Activated CD4-positive, alpha-beta T cell treated with anti-CD3 and anti-CD28 coated beads for 36 hours (primary cell): ENCODE data around the gene NEK6. TPM values are rescaled to one million over a fixed set of nuclear protein-coding genes. Genes with fewer than 3 reads are reported as not detected.

Experiments used
- ATAC-seq: fragments of 200-7000 bp; cut with Tn5 transposase; one replicate; pipeline ENCODE4 v1.10.0; 2021; ENCODE audit warnings: mild to moderate bottlenecking, moderate library complexity
- CTCF ChIA-PET: fragments of 350-600 bp; sonication (Branson Sonifier 250); formaldehyde crosslinking; loops from one replicate; lab custom pipeline; 2021; ENCODE audit warnings: antibody characterized with exemption; lab: Charles Lee
- POLR2A ChIA-PET: fragments of 350-600 bp; sonication (Branson Sonifier 250); formaldehyde crosslinking; loops from one replicate; lab custom pipeline; 2021; ENCODE audit warnings: antibody characterized with exemption, inconsistent platforms; lab: Charles Lee
- DNase-seq: peaks from one replicate; pipeline ENCODE4 v3.0.0-alpha.2; 2020
- H3K27ac Mint-ChIP-seq: one replicate; pipeline ENCODE4 v1.8.0; 2021; ENCODE audit warnings: mixed read lengths
- H3K27me3 Mint-ChIP-seq: one replicate; pipeline ENCODE4 v1.8.0; 2021; ENCODE audit warnings: mixed read lengths
- H3K36me3 Mint-ChIP-seq: one replicate; pipeline ENCODE4 v1.8.0; 2021; ENCODE audit warnings: low read depth, mixed read lengths
- H3K4me1 Mint-ChIP-seq: one replicate; pipeline ENCODE4 v1.8.0; 2021; ENCODE audit warnings: mixed read lengths
- H3K4me3 Mint-ChIP-seq: one replicate; pipeline ENCODE4 v1.8.0; 2021; ENCODE audit warnings: mild to moderate bottlenecking, moderate library complexity, mixed read lengths
- H3K9me3 Mint-ChIP-seq: one replicate; pipeline ENCODE4 v1.8.0; 2021; ENCODE audit warnings: low read depth, mixed read lengths
- intact Hi-C, 2 experiments: fragments of 100-400 bp; cut with DNase I in 1 of 2; cut with micrococcal nuclease in 1 of 2; formaldehyde crosslinking; loops; one replicate each; pipeline versions ENCODE4 v1.14.2 to v1.15.1; 2022 to 2024; cut with DNase I, micrococcal nuclease
- total RNA-seq, 2 experiments: library from RNA; stranded (reverse); gene quantifications; one replicate each; pipeline ENCODE4 v1.2.3, GENCODE V29; 2021

NEK6 gene
- total RNA-seq, 2 experiments from 2014 or later = 6.4 to 10.1 TPM

DNA sequence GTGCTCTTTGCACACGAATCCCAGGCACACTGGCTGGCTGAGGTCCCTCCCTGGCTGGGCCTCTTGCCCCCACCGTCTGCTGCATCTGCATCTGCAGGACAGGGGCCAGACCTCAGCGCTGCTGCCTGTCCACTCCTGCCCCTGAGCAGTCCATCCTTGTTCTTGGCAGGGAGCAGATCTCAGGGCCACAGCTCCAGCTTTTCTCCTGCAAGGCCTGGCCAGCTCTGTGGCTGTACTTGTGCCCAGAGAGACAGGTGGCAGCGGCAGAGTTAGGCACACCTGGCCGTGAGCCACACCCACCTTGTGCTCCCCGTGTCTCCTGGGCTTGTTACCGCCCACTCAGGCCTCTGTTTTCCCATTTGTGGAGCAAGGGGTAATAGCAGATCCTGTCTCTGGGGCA lies 13.9 kb downstream of the NEK6 start:
- no peaks in the 10 kb centered on the region for H3K4me1 Mint-ChIP-seq
- ChIA-PET CTCF (interaction anchor here (0.7 kb wide), 1 partner anchor 15 kb away, joined by 3 read pairs; no protein-coding TSS in a partner anchor), POLR2A (no interaction called here)
- DNase-seq (no peak), ATAC-seq (no peak)
- H3K27me3 Mint-ChIP-seq = peaks cover 9% of the 10 kb centered on the region
- H3K9me3 Mint-ChIP-seq = no peaks in the 10 kb centered on the region
- H3K36me3 Mint-ChIP-seq = no peaks in the 10 kb centered on the region
- H3K27ac Mint-ChIP-seq = no peak overlapping the region
- intact Hi-C loops = no loop called here
- H3K4me3 Mint-ChIP-seq = no peak overlapping the region

DNA sequence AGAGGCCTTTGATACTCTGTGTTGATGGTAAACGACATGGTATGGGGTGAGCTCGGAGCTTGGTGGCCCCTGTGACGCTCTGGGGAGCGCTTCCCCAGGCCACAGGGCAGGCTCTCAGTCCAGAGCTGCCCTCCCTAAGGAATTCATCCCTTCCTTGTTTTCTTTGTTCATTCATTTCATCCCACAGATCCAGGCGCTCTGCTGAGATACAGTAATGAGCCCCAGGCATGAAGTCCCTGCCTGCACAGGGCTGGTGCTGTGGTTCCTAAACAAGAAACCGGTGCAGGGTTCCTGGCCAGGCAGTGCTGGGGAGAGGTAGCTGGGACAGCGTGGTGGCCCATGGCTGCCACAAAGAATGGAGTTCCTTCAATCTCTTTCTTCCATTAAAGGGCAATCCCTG lies 14.4 kb downstream of the NEK6 start:
- no peaks in the 10 kb centered on the region for H3K4me1 Mint-ChIP-seq
- H3K27ac Mint-ChIP-seq = no peak overlapping the region
- no peaks in the 10 kb centered on the region for H3K36me3 Mint-ChIP-seq
- no peaks in the 10 kb centered on the region for H3K9me3 Mint-ChIP-seq
- DNase-seq (no peak), ATAC-seq (no peak)
- H3K4me3 Mint-ChIP-seq = no peak overlapping the region
- intact Hi-C loops = no loop called here
- peaks cover 6% of the 10 kb centered on the region for H3K27me3 Mint-ChIP-seq
- ChIA-PET POLR2A (no interaction called here), CTCF (interaction anchor here (0.7 kb wide), 1 partner anchor 15 kb away, joined by 3 read pairs; no protein-coding TSS in a partner anchor)

DNA sequence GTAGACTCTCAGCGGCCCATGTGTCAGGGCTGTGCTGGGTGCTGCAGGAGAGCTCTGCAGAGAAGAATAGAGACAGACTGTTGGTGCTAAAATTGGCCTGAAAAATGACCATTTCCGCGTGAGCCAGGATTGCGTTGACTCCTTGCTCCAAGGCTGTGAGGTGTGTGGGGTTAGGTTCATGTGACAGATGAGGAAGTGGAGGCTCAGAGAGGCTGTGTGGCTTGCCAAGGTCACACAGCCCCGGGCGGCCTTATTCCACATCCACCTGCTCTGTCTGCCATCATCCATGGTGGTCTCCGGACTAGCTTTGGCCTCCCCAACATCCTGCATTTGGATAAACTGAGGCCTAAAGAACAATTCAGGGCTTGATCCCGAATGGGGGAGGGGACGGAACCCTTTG lies 15.2 kb downstream of the NEK6 start:
- H3K9me3 Mint-ChIP-seq = no peaks in the 10 kb centered on the region
- H3K4me3 Mint-ChIP-seq = no peak overlapping the region
- CTCF ChIA-PET = no interaction called here
- H3K36me3 Mint-ChIP-seq = no peaks in the 10 kb centered on the region
- POLR2A ChIA-PET = no interaction called here
- DNase-seq = no peak
- no peaks in the 10 kb centered on the region for H3K4me1 Mint-ChIP-seq
- no peak for ATAC-seq
- intact Hi-C loops = no loop called here
- H3K27ac Mint-ChIP-seq = no peak overlapping the region
- H3K27me3 Mint-ChIP-seq = peaks cover 3% of the 10 kb centered on the region

DNA sequence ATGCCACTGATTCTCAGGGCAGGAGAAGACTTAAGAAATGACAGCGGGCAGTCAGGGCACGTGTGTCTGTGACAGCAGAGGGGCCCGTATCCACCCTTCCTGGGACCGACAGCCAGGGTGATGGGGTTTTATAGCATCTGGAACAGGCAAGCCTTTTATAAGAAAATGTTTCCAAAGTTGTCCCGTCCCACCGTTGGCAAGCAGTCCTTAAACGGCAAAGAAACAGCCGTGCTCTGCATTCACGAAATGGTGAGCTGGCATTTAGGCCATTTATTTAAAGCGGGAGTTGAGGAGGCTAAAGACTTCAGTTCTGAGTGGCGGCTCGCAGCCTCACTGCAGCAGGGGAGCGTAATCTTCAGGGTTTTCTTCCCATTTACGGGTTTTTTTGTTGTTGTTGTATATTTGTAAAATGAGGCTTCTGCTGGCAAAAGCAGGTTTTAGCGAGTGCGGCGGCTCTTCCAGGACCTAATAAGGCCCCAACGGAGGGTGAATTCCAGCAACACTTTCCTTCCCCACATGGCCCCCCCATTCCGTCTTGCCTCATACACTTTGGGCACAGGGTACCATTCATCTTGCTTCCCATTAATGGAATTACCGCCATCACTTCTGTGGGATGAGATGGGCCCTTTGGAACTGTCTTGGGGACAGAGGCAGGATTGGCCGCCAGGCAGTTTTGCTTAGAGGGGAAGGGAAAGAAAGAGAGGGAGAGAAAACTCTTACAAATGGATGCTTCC lies 15.8 kb downstream of the NEK6 start:
- no peak for ATAC-seq
- Mint-ChIP-seq H3K4me1 (no peaks in the 10 kb centered on the region), H3K9me3 (no peaks in the 10 kb centered on the region), H3K27ac (no peak overlapping the region), H3K27me3 (peaks cover 3% of the 10 kb centered on the region), H3K36me3 (no peaks in the 10 kb centered on the region), H3K4me3 (no peak overlapping the region)
- intact Hi-C loops = no loop called here
- POLR2A ChIA-PET = no interaction called here
- DNase-seq = no peak
- CTCF ChIA-PET = no interaction called here

DNA sequence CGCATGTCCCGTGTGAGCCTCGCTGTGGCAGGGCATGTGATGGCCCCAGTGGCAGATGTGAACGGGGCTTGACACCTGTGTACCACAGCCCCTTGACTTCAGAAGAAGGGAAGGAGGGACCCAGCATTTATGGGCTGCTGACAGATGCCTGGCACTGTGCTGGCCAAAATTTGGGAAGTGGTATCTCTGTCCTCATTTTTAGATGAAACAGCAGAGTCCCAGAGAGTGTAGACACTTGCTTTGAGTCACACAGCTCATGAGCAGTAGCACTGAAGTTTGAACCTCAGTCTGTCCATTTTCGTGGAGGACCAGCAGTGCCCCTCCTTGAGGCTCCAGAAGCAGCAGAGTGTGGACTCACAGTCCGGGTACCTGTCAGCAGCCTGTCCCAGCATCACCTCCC lies 16.5 kb downstream of the NEK6 start:
- H3K4me3 Mint-ChIP-seq = no peak overlapping the region
- DNase-seq = no peak
- ChIA-PET CTCF (no interaction called here), POLR2A (no interaction called here)
- intact Hi-C loops = no loop called here
- H3K36me3 Mint-ChIP-seq = no peaks in the 10 kb centered on the region
- H3K9me3 Mint-ChIP-seq = no peaks in the 10 kb centered on the region
- H3K27ac Mint-ChIP-seq = no peak overlapping the region
- no peak for ATAC-seq
- no peaks in the 10 kb centered on the region for H3K4me1 Mint-ChIP-seq
- H3K27me3 Mint-ChIP-seq = peaks cover 3% of the 10 kb centered on the region

DNA sequence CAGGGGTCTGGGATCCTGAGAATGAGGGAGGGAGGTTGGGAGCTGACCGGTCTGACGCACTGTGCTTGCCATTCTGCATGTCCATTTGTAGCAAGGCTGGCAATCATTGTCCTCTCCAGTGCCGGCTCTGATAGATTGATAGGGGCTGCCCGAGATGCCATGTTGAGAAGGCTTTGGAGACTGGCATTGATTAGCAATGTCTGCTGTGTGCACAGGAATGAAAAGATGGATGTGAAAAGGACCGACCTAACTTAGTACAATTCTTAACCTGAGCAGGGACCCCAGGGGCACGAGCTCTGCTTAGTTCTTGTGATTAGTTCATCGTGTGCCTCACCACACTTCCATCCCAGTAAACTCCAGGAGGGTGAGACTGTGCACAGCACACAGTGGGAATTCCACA lies 17.0 kb downstream of the NEK6 start:
- no peaks in the 10 kb centered on the region for H3K4me1 Mint-ChIP-seq
- H3K27ac Mint-ChIP-seq = no peak overlapping the region
- CTCF ChIA-PET = no interaction called here
- intact Hi-C loops = no loop called here
- peaks cover 3% of the 10 kb centered on the region for H3K27me3 Mint-ChIP-seq
- no peak overlapping the region for H3K4me3 Mint-ChIP-seq
- H3K9me3 Mint-ChIP-seq = no peaks in the 10 kb centered on the region
- POLR2A ChIA-PET = no interaction called here
- no peak for ATAC-seq
- no peak for DNase-seq
- H3K36me3 Mint-ChIP-seq = no peaks in the 10 kb centered on the region

DNA sequence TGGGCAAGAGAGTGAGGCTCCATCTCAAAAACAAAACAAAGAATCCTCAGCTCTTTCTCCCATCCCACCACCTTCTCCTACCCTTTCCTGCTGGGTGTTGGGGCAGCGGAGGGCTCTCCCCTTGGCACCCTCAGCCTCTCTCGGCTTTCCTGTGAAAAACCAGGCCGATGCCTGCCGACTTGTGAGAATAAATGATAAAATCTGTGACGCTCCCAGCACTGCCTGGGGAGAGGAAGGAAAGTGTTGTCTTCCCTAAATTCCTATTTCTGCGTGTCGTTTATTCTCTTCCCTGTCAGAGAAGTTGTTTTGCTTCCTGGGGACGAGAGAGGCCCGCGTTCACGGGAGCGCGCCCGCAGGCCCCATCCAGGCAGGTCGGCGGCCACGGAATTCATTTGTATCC lies 19.7 kb downstream of the NEK6 start:
- POLR2A ChIA-PET = no interaction called here
- DNase-seq (no peak), ATAC-seq (no peak)
- Mint-ChIP-seq H3K9me3 (no peaks in the 10 kb centered on the region), H3K4me1 (no peaks in the 10 kb centered on the region), H3K4me3 (no peak overlapping the region), H3K27ac (no peak overlapping the region), H3K36me3 (no peaks in the 10 kb centered on the region), H3K27me3 (peaks cover 3% of the 10 kb centered on the region)
- intact Hi-C loops = no loop called here
- CTCF ChIA-PET = no interaction called here

DNA sequence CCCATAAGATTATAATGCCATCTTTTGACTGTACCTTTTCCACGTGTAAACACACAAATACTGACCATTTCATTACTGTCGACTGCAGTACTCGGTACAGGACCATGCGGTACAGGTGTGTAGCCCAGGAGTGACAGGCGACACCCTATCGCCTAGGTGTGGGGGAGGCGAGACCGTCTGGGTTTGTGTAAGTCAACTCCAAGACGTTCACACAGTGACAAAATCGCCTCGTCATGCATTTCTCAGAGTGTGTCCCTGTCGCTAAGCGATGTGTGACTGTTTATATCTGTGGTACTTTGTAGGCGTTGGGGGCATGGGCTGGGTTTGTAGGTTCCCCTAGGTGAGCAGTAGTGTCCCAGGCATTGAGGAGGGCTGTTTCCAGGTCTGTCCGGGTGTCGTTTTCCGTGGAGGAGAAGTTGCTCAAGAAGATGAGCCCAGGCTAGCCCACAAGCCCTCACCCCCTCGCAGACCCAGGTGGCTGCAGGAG lies 20.3 kb downstream of the NEK6 start:
- POLR2A ChIA-PET = no interaction called here
- no peak overlapping the region for H3K4me3 Mint-ChIP-seq
- CTCF ChIA-PET = no interaction called here

DNA sequence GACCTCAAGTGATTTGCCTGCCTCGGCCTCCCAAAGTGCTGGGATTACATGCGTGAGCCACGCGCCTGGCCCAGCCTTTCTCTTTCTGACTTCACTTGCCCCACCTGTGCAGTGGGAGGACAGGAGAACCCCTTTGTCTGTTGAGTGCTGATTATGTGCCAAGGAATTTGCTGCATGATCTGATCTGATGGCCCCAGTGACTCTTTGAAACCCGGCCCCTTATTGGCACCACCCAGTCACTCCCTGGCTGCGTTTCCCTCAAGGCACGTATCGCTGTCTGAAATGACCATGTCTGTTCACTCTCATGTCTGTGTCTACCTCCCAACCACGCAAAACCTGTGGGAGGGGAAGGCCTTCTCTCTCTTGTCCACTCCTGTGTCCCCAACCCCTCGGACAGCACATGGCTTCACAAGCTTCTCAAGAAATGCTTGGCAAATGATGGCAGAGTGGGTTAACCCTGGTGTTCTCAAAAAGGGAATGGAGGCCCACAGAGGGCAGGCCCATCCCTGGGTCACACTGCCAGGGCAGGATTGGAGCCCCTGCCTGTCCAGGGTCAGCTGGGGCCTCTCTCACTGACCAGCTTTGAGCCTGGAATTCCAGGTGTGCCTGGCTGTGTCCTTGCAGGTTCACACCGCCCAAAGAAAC lies 21.9 kb downstream of the NEK6 start:
- intact Hi-C loops = no loop called here
- DNase-seq (no peak), ATAC-seq (no peak)
- Mint-ChIP-seq H3K36me3 (no peaks in the 10 kb centered on the region), H3K4me3 (no peak overlapping the region), H3K27ac (no peak overlapping the region), H3K27me3 (peaks cover 3% of the 10 kb centered on the region), H3K4me1 (no peaks in the 10 kb centered on the region), H3K9me3 (no peaks in the 10 kb centered on the region)
- ChIA-PET CTCF (interaction anchor here (0.9 kb wide), 1 partner anchor 153 kb away, joined by 4 read pairs; no protein-coding TSS in a partner anchor), POLR2A (no interaction called here)

More for the DNA sequence above, 20.3 kb downstream of the NEK6 start:
- H3K4me1 Mint-ChIP-seq = no peaks in the 10 kb centered on the region
- no peak overlapping the region for H3K27ac Mint-ChIP-seq
- H3K9me3 Mint-ChIP-seq = no peaks in the 10 kb centered on the region
- intact Hi-C loops = no loop called here
- ATAC-seq = peak; percentile 33
- DNase-seq = no peak
- H3K27me3 Mint-ChIP-seq = peaks cover 3% of the 10 kb centered on the region
- H3K36me3 Mint-ChIP-seq = no peaks in the 10 kb centered on the region

DNA sequence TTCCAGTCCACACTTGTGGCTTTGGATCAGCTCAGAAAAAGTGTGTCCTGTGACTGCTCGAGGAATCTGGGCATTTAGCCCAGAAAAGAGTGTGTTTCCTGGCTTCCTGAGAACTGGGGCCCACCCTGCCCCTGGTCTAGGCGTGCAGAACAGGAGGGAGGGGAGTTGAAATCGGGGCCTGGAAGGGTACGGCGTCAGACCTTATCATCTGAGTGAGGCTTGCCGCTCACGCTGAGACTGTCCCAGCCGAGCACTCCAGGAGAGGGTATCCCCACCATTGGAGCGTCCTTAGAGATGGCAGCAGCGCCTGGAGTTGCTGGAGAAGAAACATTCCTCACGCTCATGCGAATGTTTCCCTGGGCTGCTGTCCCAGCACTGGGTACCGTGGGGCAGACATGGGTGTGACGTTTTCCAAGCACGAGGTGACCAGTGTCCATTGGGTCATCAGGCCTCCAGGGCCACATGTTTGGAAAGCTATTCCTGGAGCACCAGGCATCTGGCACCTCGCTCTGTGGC lies 22.5 kb downstream of the NEK6 start:
- H3K9me3 Mint-ChIP-seq = no peaks in the 10 kb centered on the region
- CTCF ChIA-PET = no interaction called here
- DNase-seq (no peak), ATAC-seq (no peak)
- H3K4me1 Mint-ChIP-seq = peaks cover under 1% of the 10 kb centered on the region
- intact Hi-C loops = no loop called here
- no peak overlapping the region for H3K4me3 Mint-ChIP-seq
- no peak overlapping the region for H3K27ac Mint-ChIP-seq
- no peaks in the 10 kb centered on the region for H3K36me3 Mint-ChIP-seq
- no peaks in the 10 kb centered on the region for H3K27me3 Mint-ChIP-seq
- POLR2A ChIA-PET = no interaction called here

DNA sequence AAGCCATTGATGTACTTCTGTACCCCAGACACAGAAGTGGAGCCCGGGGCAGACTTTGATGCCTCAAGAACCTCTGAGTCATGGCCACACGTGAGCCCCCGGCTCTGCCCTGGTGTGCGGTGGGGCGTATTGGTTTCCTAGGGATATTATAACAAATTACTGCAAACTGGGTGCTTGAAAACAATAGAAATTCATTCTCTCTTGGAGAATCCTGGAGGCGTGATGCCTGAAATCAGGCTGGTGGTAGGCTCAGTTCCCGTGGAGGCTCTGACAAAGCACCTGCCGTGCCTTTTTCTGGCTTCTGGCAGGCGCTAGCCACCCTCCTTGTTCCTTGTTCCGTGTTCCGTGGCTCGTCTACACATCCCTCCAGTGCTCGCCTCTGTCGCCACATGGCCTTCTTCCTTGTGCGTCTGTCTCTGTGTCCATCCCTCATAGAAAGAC lies 24.2 kb downstream of the NEK6 start:
- peaks cover 17% of the 10 kb centered on the region for H3K4me1 Mint-ChIP-seq
- no peak overlapping the region for H3K4me3 Mint-ChIP-seq
- ChIA-PET POLR2A (no interaction called here), CTCF (no interaction called here)
- no peak for DNase-seq
- no peak overlapping the region for H3K27ac Mint-ChIP-seq
- no peak for ATAC-seq
- H3K9me3 Mint-ChIP-seq = no peaks in the 10 kb centered on the region
- H3K27me3 Mint-ChIP-seq = no peaks in the 10 kb centered on the region
- no peaks in the 10 kb centered on the region for H3K36me3 Mint-ChIP-seq
- intact Hi-C loops = no loop called here
